Measurements from ENCODE around the gene ALG11. TPM values are rescaled to one million over a fixed set of nuclear protein-coding genes. Genes with fewer than 3 reads are reported as not detected.

Gene ALG11, protein sequence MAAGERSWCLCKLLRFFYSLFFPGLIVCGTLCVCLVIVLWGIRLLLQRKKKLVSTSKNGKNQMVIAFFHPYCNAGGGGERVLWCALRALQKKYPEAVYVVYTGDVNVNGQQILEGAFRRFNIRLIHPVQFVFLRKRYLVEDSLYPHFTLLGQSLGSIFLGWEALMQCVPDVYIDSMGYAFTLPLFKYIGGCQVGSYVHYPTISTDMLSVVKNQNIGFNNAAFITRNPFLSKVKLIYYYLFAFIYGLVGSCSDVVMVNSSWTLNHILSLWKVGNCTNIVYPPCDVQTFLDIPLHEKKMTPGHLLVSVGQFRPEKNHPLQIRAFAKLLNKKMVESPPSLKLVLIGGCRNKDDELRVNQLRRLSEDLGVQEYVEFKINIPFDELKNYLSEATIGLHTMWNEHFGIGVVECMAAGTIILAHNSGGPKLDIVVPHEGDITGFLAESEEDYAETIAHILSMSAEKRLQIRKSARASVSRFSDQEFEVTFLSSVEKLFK
- total RNA-seq (10 to 100 TPM; 11.8 to 35.4 (median 30.3) TPM), polyA plus RNA-seq (10 to 100 TPM in 1 of 3 donors, 1 to 10 TPM in 2; 6.8 to 22.3 (median 9.7) TPM)
- long read RNA-seq, donor 1, transcript ALG11-202 (4 exons, 2,558 nt), result major isoform, 13 of 25 reads
- long read RNA-seq, donor 1, partial matches to known transcripts, result 11 of 25 reads
- long read RNA-seq, donor 1, other reads (novel, unspliced or antisense), result 0 of 25 reads
- long read RNA-seq, donor 2, transcript ALG11-202 (4 exons, 2,558 nt), result major isoform, 7 of 8 reads
- long read RNA-seq, donor 2, partial matches to known transcripts, result 0 of 8 reads
- long read RNA-seq, donor 2, other reads (novel, unspliced or antisense), result 0 of 8 reads
- long read RNA-seq, donor 3, transcript ALG11-202 (4 exons, 2,558 nt), result major isoform, 12 of 14 reads
- long read RNA-seq, donor 3, partial matches to known transcripts, result 0 of 14 reads
- long read RNA-seq, donor 3, other reads (novel, unspliced or antisense), result 0 of 14 reads
- long read RNA-seq, donor 4, transcript ALG11-202 (4 exons, 2,558 nt), result major isoform, 27 of 36 reads
- long read RNA-seq, donor 4, partial matches to known transcripts, result 2 of 36 reads
- long read RNA-seq, donor 4, other reads (novel, unspliced or antisense), result 5 of 36 reads
- long read RNA-seq, donor 5, transcript ALG11-202 (4 exons, 2,558 nt), result major isoform, 8 of 10 reads
- long read RNA-seq, donor 5, partial matches to known transcripts, result 0 of 10 reads
- long read RNA-seq, donor 5, other reads (novel, unspliced or antisense), result 0 of 10 reads
- long read RNA-seq, donor 6, transcript ALG11-202 (4 exons, 2,558 nt), result major isoform, 10 of 17 reads
- long read RNA-seq, donor 6, partial matches to known transcripts, result 0 of 17 reads
- long read RNA-seq, donor 6, other reads (novel, unspliced or antisense), result 4 of 17 reads
- long read RNA-seq, donor 7, transcript ALG11-202 (4 exons, 2,558 nt), result major isoform, 5 of 13 reads
- long read RNA-seq, donor 7, partial matches to known transcripts, result 7 of 13 reads
- long read RNA-seq, donor 7, other reads (novel, unspliced or antisense), result 0 of 13 reads
- long read RNA-seq, donor 8, transcript ALG11-202 (4 exons, 2,558 nt), result major isoform, 8 of 27 reads
- long read RNA-seq, donor 8, partial matches to known transcripts, result 15 of 27 reads
- long read RNA-seq, donor 8, other reads (novel, unspliced or antisense), result 0 of 27 reads
- long read RNA-seq, donor 9, transcript ALG11-202 (4 exons, 2,558 nt), result major isoform, 6 of 7 reads
- long read RNA-seq, donor 9, partial matches to known transcripts, result 0 of 7 reads
- long read RNA-seq, donor 9, other reads (novel, unspliced or antisense), result 0 of 7 reads
- long read RNA-seq, donor 10, transcript ALG11-202 (4 exons, 2,558 nt), result major isoform, 6 of 19 reads
- long read RNA-seq, donor 10, partial matches to known transcripts, result 9 of 19 reads
- long read RNA-seq, donor 10, other reads (novel, unspliced or antisense), result 0 of 19 reads

DNA sequence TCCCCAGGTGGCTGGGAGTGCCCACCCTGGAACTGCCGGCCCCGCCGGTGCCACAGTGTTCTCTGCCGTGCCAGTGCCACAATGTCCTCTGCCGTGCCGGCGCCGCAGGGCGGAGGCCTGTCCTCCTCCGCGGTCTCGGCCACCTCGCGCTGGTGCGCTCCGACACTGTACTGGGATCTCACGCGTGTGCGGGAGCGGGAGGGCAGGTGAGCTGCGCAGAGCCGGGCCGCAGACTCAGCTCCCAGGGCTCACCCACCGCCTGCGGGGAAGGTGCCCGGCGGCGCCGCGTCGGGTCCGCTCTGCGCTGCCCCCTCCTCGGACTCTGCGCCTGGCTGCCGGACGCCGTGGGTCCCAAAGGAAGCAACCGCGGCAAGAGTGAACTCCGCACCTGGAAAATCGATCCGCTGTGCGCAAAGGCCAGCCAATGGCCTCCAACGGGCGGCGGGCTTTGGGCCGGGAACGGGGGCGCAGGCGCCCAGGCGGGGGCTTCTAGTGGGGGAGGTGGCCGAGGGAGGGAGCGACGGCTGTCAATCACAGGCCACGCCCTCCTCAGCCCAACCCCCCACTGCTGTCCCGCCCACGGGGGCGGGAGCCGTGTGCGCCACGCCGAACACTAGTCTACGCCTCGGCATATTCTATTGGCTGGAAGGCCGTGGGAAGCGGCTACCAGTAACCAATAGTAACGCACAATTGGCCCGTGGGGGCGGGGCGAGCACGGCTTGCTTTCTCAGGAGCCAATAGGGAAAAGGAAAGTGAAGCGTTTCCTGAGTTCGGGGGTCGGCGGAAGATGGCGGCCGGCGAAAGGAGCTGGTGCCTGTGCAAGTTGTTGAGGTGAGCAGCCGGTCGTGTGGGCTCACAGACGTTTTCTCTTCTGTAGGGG lies at the start of gene ALG11:
Gene ALG11 (plus strand): TSS at position 767 of the 880 bp plus-strand sequence. CDS start 21 bp downstream, at position 788.
- Histone ChIP-seq H3K36me3 (replicated peaks in 1 of 2) (no peaks in the 10 kb centered on the region), H3K9me3 (replicated peaks in 1 of 3) (no peaks in the 10 kb centered on the region), H3K27ac (peak within 1 kb of the TSS in 3 of 5 donors; percentile 40 to 65 (median 64)), H3K4me3 (peak within 1 kb of the TSS; percentile 66 to 97 (median 78)), H3K4me1 (replicated peaks in 1 of 2) (peaks cover 16 to 23% of the 10 kb centered on the region in 2 donors), H3K27me3 (no peaks in the 10 kb centered on the region)
- TF ChIP-seq POLR2A (IDR thresholded peaks at IDR 0.05), result peak in 1 of 2 donors; percentile 56
- TF ChIP-seq, protein P1, sequence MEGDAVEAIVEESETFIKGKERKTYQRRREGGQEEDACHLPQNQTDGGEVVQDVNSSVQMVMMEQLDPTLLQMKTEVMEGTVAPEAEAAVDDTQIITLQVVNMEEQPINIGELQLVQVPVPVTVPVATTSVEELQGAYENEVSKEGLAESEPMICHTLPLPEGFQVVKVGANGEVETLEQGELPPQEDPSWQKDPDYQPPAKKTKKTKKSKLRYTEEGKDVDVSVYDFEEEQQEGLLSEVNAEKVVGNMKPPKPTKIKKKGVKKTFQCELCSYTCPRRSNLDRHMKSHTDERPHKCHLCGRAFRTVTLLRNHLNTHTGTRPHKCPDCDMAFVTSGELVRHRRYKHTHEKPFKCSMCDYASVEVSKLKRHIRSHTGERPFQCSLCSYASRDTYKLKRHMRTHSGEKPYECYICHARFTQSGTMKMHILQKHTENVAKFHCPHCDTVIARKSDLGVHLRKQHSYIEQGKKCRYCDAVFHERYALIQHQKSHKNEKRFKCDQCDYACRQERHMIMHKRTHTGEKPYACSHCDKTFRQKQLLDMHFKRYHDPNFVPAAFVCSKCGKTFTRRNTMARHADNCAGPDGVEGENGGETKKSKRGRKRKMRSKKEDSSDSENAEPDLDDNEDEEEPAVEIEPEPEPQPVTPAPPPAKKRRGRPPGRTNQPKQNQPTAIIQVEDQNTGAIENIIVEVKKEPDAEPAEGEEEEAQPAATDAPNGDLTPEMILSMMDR (IDR thresholded peaks at IDR 0.05), result no peak
- WGBS, 4 donors, result 0% methylated on average over 1 to 82 of the region's 82 CpGs
- DNase-seq, result peak; percentile 99 to 100 (median 100)
- intact Hi-C loops (cut with DNase I), result no loop called here

DNA sequence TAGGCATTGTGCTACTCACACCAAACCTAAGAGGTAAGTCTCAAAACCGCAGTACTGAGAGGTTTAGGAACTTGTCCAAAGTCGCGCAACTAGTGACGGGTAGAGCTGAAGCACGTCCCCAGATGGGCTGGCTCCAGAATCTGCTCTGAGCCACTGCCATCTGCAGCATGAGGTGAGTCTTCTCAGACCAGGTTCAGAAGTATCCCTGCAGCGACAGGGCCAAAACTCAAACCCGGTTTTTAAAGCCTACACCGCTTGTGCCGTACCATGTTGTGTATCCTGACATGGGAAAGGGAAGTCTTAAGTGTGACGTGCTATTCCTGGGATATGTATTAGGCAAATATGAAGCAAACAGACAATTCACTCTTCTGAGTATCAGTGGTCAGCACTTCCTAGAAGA lies 46.0 kb upstream of the ALG11 start:
- DNase-seq, result no peak
- Histone ChIP-seq H3K27ac (no peak overlapping the region), H3K4me1 (replicated peaks in 1 of 2) (no peaks in the 10 kb centered on the region), H3K27me3 (no peaks in the 10 kb centered on the region), H3K36me3 (replicated peaks in 1 of 2) (no peaks in the 10 kb centered on the region), H3K4me3 (no peak overlapping the region), H3K9me3 (replicated peaks in 1 of 3) (no peaks in the 10 kb centered on the region)
- intact Hi-C loops (cut with DNase I), result no loop called here
- TF ChIP-seq POLR2A (IDR thresholded peaks at IDR 0.05), result no peak
- TF ChIP-seq, protein P1 (IDR thresholded peaks at IDR 0.05), result no peak
- WGBS, 4 donors, result 93 to 99% (median 94%) methylated on average over 10 of the region's 10 CpGs

Measured in adrenal gland (tissue), 19 donors.